ENCODE data around the gene LRFN4.

The LRFN4 gene

DNA sequence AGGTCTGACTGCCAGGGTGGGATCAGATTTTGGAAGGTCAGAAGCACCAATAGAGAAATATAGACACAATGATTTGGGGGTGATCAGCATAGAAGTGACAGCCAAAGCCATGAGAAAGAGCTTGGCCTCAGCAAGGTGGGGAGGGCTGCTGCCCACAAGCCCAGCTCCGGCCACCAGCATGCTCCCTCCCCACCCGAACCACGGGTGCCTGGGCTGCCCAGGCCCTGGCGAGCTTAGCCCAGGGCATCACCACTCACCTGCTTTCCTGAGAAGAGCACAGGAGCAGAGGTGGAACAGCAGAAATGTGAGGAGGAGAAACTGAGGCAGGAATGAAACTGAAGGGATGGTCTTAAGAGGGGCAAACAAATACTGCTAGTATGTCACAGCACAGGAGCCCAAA is 48.8 kb downstream of the LRFN4 start:
- TF ChIP-seq, protein P1, sequence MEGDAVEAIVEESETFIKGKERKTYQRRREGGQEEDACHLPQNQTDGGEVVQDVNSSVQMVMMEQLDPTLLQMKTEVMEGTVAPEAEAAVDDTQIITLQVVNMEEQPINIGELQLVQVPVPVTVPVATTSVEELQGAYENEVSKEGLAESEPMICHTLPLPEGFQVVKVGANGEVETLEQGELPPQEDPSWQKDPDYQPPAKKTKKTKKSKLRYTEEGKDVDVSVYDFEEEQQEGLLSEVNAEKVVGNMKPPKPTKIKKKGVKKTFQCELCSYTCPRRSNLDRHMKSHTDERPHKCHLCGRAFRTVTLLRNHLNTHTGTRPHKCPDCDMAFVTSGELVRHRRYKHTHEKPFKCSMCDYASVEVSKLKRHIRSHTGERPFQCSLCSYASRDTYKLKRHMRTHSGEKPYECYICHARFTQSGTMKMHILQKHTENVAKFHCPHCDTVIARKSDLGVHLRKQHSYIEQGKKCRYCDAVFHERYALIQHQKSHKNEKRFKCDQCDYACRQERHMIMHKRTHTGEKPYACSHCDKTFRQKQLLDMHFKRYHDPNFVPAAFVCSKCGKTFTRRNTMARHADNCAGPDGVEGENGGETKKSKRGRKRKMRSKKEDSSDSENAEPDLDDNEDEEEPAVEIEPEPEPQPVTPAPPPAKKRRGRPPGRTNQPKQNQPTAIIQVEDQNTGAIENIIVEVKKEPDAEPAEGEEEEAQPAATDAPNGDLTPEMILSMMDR (IDR thresholded peaks at IDR 0.05; ENCODE audit: low read depth, low read length) = no peak
- no peak overlapping the region for H3K4me3 ChIP-seq (ENCODE audit: low read depth, low read length)

DNA sequence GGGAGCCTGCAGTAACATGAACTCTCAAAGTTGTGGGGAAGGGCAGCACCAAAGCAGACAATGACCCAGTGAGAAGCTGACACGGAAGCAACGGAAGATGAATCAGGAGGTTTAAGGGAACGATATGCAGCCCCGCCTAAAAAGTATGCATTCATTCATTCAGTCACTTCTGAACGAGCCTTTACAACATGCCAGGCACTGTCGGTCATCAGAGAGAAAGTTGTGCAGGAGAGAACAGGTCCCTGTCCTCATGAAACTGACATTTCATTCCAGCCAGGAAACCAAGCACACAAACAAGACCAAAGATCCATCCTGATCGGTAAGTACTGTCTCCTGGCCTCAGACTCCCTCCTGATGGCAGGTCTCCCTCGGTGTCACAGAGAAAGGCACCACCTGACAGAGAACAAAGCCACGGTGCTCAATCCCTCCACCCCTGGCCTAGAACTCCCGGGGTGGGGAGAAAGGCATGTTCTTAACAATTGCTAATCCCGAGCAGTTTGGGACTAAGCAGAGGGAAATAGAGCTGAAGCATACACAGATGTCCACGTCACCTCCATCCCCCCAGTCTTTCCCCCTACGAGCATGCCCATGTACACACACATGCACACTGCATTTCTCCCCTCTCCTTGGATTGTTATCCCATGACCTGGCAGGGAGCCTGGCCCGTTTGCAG is 49.3 kb downstream of the LRFN4 start:
- no peak overlapping the region for H3K4me3 ChIP-seq (ENCODE audit: low read depth, low read length)
- TF ChIP-seq, protein P1 (IDR thresholded peaks at IDR 0.05; ENCODE audit: low read depth, low read length) = no peak

DNA sequence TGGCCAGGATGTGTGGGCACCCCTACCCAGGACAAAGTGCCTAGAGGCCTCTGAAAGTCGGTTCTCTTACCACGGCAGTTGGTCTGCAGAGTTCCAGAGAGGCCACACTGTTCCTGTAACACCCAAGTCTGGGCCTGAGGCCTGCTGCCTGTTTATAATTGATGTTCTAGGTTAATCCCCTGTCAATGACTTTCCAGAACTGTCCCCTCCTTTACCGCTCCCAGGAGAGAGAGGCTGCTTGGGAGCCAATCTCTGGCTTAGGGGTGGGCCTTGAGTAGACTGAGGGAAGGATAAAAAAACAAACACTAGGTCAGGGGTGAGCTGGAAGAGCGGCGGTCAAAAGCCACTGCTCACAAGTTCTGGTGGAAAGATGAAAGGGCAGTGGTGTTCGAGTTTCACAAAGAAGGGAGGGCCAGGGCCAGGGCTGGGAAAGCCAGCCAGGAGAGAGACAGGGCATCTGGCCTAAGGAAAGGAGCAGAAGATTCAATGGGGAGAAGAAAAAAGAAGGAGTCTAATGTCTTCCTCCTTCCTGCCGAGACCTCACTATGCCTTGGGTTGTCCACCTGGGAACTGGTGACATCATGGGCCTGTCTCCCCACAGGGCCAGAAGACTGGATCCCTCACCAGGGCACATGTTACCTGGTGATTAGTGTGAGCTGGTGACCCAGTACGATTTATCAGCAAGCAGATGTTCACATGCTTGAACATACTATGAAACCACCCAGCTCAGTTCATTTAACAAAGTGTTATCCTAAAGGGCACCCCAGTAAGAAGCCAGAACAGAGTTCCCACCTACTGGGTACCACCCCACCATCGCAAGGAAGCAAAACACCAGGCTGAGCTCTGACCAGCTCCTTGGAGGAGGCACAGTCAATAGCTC is 51.1 kb downstream of the LRFN4 start:
- TF ChIP-seq, protein P1 (IDR thresholded peaks at IDR 0.05; ENCODE audit: low read depth, low read length) = no peak
- no peak overlapping the region for H3K4me3 ChIP-seq (ENCODE audit: low read depth, low read length)

DNA sequence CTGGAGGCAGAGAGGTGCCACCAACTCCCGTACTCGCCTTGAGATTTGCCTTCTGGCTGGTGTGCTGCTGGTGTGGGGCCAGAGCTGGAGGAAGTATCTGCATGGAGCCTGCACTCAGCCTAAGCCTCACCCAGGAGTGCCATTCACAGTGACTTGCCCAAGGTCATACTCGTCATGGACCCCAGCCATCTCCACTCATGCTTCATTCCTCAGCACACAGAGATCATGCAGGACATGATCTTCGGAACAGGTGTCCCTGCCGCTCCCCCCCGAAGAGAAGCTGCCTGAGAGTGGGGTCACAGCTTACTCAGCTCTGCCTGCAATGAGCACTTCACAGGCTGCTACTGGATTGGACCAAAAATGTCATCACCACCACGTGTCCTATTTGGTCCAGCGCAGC is 52.3 kb downstream of the LRFN4 start:
- H3K4me3 ChIP-seq (ENCODE audit: low read depth, low read length) = no peak overlapping the region
- TF ChIP-seq, protein P1 (IDR thresholded peaks at IDR 0.05; ENCODE audit: low read depth, low read length) = no peak

DNA sequence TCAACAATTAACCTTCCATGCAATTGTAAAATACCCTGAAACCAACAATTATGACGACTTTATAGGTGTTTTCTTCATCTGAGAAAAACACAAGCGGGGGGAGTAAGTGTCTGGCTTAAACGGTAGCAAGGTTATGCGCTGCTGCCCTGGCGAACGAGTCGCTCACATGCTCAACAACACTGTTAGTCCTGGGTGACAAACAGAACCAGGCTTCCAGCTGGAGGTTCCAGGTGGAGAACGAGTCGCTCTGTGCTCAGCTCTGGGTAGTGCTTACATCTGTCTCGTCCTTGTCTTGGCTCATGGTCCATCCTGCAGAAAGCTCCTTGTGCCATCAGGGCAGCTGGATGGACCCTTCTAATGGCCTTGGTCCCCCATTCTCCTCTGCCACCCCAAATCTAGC is 53.2 kb downstream of the LRFN4 start:
- TF ChIP-seq, protein P1 (IDR thresholded peaks at IDR 0.05; ENCODE audit: low read depth, low read length) = no peak
- H3K4me3 ChIP-seq (ENCODE audit: low read depth, low read length) = no peak overlapping the region

Measured in WI38 (cell line).